ENCODE measurements around the gene AKR7A3.
"Not testable (repeated sequence)": the region's sequence is repeated elsewhere in the genome, so short reads cannot be mapped to it uniquely, and the experiment has no call there.

Gene AKR7A3

DNA sequence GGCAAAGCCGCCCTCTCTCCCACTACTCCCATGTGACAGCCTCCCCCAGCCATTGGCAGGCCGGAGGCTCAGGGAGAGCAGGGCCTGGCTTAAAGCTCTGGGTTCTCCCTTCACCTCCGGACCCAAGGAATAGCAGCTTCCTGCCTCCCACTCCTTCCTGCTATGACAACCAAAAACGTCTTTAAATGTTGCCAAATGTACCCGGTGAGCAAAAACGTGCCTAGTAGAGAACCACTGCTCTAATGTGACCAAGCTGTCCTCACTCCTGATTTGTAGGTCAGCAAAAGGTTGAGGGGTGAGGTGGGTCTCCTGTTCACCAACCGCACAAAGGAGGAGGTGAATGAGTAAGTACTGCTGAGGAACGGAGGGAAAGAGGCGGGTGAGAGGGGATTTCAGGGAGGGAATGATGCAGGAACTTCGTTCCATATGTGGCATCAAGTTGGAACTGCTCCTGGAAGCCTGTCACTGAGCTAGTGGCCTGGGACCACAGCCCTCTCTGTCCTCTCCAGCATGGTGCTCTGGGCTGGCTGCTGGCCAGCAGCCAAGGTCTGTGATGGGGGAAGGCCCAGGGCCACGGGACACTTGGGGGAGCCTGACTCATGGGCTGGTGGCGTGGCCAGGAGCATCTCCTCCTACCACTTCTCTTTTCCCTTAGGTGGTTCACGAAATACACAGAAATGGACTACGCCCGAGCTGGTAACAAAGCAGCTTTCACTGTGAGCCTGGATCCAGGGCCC is 31.2 kb downstream of the AKR7A3 start:
- DNase-seq (ENCODE audit: insufficient read length) (no peak), FAIRE-seq (no peak)
- TF ChIP-seq TAF1 (IDR thresholded peaks at IDR 0.05; ENCODE audit: borderline replicate concordance, low read depth, low read length) (no peak), POLR2AphosphoS5 (IDR thresholded peaks at IDR 0.05; ENCODE audit: low read depth, low read length) (no peak; the same call in 1 of the 2 replicates), POLR2A (IDR thresholded peaks at IDR 0.05; ENCODE audit: low read depth, low read length) (no peak)

DNA sequence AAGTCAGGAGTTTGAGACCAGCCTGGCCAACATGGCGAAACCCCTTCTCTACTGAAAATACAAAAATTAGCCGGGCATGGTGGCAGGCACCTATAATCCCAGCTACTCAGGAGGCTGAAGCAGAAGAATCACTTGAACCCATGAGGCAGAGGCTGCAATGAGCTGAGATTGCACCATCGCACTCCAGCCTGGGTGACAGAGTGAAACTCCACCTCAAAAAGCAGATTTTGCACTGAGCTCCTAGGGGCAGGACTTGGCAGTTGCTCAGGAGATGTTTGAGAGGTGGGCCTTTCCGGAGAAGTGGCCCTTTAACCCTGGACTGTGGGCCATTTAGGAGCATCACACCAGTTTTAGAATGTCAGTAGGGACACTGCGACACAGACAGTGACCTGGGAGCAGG is 32.3 kb downstream of the AKR7A3 start:
- not testable (repeated sequence) for FAIRE-seq; DNase-seq (ENCODE audit: insufficient read length)

DNA sequence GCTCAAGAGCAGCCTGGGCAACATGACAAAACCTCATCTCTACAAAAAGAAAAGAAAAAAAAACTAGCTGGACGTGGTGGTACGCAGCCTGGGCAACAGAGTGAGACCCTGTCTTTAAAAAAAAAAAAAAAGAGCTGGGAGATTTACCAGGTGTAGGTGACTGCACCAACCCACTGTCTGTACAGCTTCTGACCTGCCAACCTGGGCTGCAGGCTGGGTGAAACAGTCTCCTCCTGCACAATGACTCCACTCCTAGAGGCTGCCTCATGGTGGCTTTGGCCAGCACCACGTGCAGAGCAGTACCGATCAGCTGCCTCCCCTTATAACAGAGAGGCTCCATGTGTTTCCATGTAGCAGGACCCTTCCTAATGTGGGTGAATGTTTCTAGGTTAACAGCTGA is 33.3 kb downstream of the AKR7A3 start:
- DNase-seq (ENCODE audit: insufficient read length) (no peak), FAIRE-seq (no peak)
- TF ChIP-seq POLR2A (IDR thresholded peaks at IDR 0.05; ENCODE audit: low read depth, low read length) (no peak), POLR2AphosphoS5 (IDR thresholded peaks at IDR 0.05; ENCODE audit: low read depth, low read length) (no peak), TAF1 (IDR thresholded peaks at IDR 0.05; ENCODE audit: borderline replicate concordance, low read depth, low read length) (no peak)

DNA sequence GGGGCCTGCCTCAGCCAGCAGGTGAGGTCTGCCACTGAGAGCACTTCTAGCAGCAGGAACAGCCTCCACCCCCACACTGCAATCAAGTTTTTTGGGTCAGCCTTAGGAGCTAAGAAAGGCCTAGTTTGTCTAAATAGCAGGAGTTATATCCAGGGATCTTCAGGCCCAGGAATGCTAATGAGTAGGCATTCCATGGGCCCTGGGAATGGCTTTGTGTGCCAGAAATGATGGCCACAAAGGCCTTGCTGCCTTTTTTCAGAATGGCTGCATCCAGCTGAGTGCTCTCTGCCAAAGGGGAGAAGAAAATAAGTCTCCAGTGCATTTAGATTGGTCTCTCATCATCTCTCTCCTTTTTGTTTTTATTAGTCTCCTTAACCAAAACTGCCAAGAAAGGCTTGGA is 34.2 kb downstream of the AKR7A3 start:
- no peak for DNase-seq (ENCODE audit: insufficient read length)
- TF ChIP-seq TAF1 (IDR thresholded peaks at IDR 0.05; ENCODE audit: borderline replicate concordance, low read depth, low read length) (no peak), POLR2AphosphoS5 (IDR thresholded peaks at IDR 0.05; ENCODE audit: low read depth, low read length) (no peak), POLR2A (IDR thresholded peaks at IDR 0.05; ENCODE audit: low read depth, low read length) (no peak)
- no peak for FAIRE-seq

DNA sequence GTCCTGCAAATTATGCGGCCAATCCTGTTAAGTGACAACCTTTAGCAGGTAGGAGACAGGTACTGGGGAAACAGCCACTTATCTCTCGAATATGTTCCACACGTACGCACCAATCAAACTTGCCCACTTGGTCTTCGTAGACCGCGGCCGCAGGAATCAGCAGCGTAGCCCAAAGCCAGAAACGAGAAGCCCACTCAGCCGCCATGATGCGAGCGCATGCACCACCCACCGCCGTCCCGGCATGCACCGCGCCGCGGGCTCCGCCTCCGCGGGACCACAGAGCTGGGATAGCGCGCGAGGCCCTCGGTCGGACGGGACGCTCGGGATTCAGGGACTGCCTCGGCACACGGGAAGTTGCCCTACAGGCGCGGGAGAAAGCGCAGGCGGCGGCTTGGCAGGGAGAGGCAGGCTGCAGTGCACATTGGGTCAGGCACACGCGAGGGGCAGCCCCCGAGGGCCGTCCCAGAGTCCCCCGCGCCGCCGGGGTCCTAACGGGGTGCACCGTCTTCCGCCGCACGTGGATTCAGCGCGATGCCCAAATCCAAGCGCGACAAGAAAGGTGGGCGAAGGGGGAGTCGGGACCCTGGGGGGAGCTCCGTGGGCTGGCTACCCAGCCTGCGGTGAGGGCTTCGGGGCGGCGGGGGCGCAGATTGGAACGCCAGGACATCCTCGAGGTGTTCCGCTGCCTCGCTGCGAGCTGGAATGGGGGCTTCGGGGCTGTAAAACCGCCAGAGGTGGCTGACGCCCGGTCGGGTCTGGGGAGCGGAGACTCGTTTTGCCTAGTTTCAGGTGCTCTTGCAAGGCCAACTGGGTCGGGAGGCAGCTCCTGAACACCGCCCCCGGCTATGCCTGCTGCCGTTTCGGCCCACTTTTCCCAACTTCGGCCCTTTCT is 37.0 kb downstream of the AKR7A3 start, which contains the start of the genes EMC1 and MRTO4:
EMC1 (minus strand) TSS at position 220 of the 892 bp plus-strand sequence; CDS start at position 205, 15 bp downstream.
MRTO4 (plus strand) TSS at position 501 of the 892 bp plus-strand sequence; CDS start at position 532, 31 bp downstream.
- peak; percentile 94 for FAIRE-seq
- peak; percentile 92 for DNase-seq (ENCODE audit: insufficient read length)
- TF ChIP-seq POLR2AphosphoS5 (IDR thresholded peaks at IDR 0.05; ENCODE audit: low read depth, low read length), result peak; percentile 98
- peak; percentile 95 for TF ChIP-seq TAF1 (IDR thresholded peaks at IDR 0.05; ENCODE audit: borderline replicate concordance, low read depth, low read length)
- TF ChIP-seq POLR2A (IDR thresholded peaks at IDR 0.05; ENCODE audit: low read depth, low read length), result peak; percentile 98

DNA sequence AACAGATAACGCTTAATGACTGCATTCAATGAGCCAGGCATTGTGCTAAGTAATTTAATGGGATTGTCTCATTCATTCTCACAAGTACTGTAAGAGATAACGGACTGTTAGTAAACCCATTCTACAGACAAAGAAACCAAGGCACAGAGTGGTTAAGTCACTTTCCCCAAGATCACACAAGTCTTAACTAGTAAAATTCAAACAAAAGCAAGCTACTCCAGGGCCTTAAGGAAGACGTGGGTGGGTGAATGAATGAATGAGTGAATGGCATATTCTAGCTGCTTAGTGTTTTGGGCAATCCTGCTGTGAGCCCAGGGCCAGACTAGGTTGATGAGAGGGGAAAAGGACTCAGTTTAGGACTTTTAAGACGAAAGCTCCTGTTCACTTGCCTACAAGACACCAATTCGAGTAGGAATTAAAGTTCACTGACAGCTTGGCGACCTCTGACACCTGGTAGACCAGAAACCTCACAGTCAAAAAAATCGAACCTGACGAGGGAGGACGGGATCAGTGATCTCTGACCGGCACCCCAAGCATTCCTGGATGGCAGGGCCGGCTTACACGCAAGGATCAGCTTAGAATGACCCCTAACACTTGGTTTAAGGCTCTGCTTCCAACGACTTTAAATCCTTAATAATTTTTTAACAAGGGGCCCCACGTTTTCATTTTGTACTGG is 37.8 kb downstream of the AKR7A3 start:
- TF ChIP-seq POLR2A (IDR thresholded peaks at IDR 0.05; ENCODE audit: low read depth, low read length) (no peak), POLR2AphosphoS5 (IDR thresholded peaks at IDR 0.05; ENCODE audit: low read depth, low read length) (no peak), TAF1 (IDR thresholded peaks at IDR 0.05; ENCODE audit: borderline replicate concordance, low read depth, low read length) (no peak)
- no peak for DNase-seq (ENCODE audit: insufficient read length)
- peak; percentile 69 for FAIRE-seq

DNA sequence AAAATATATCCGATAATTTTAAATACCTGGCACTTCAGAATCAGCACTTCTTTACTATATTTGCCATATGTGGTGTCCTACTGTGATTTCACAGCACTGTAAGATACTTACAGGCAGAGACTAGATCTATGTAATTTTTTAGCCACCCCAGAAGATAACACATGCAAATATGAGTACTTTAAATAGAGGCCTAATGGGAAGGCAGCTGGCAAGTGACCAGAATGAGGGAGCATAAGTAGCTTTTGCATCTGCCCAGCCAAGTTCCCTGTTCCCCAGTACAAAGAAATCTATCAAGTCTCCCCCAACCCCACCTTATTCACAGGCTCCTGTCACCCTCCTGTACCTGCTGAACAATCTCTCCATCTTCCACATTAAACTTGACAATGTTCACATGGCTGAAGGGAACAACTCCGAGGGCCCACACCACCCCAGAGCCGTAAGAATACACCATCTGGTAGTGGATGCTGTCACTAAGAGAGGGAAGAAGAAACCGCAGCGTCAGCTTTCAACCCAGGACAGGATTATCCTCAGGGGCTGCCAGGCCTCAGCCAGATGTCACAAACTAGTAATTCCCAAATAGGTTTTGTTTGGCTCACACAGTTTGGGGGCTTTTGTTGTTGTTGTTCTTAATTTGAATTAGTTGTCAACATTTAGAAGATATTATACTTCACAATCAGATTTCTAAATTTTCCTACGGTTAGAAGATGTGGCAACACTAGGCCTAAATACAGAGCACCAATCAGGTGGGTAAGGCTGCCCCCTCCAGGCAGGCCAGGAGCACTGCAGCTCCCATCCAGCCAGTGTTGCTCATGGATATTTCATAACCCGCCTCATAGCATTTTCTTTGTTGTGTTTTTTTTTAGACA is 47.7 kb downstream of the AKR7A3 start:
- TF ChIP-seq POLR2AphosphoS5 (IDR thresholded peaks at IDR 0.05; ENCODE audit: low read depth, low read length) (no peak), POLR2A (IDR thresholded peaks at IDR 0.05; ENCODE audit: low read depth, low read length) (no peak), TAF1 (IDR thresholded peaks at IDR 0.05; ENCODE audit: borderline replicate concordance, low read depth, low read length) (no peak)
- FAIRE-seq, result peak; percentile 60
- DNase-seq (ENCODE audit: insufficient read length), result peak; percentile 58

DNA sequence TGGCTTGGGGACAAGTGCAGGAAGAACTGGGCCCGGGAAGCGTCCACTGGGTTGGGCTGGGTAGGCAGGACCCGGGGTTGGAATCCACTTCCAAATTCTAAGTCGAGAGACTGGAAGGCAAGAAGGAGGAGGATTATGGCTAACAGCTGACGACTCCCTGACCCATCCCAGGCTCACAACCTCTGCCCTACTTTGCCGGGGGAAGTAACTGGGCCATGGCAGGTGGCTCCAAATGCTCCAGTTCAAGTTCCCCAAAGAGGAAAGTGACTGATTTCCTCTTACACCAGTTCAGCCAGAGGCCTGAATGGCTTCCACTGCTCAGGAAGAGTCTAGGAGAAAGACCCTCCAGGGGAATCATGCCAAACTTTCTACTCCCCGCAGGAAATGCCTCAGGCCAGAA is 48.7 kb downstream of the AKR7A3 start:
- DNase-seq (ENCODE audit: insufficient read length) (no peak), FAIRE-seq (no peak)
- TF ChIP-seq TAF1 (IDR thresholded peaks at IDR 0.05; ENCODE audit: borderline replicate concordance, low read depth, low read length) (no peak), POLR2A (IDR thresholded peaks at IDR 0.05; ENCODE audit: low read depth, low read length) (no peak), POLR2AphosphoS5 (IDR thresholded peaks at IDR 0.05; ENCODE audit: low read depth, low read length) (no peak)

DNA sequence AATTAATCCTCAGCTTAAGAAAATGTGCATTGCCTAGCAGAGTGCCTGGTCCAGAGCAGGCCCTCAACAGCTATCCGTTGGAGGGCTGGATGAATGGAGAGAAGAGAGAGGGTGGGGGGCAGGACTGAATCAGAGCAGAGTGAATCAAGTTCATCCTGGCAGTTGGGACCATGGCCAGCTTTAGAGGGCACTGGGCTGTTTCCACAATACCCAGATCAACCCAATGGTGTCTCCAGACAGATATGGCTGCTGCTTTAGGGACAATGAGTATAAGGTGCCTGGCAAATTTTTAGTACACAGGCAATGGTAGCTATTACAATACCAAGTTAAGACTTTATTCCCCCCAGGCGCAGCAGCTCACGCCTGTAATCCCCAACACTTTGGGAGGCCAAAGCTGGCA is 54.3 kb downstream of the AKR7A3 start:
- TF ChIP-seq TAF1 (IDR thresholded peaks at IDR 0.05; ENCODE audit: borderline replicate concordance, low read depth, low read length) (no peak), POLR2AphosphoS5 (IDR thresholded peaks at IDR 0.05; ENCODE audit: low read depth, low read length) (no peak), POLR2A (IDR thresholded peaks at IDR 0.05; ENCODE audit: low read depth, low read length) (no peak)
- FAIRE-seq (no peak), DNase-seq (ENCODE audit: insufficient read length) (no peak)
